Esophagus squamous epithelium (tissue), 5 donors: ENCODE data around the gene MTFMT. TPM values are rescaled to one million over a fixed set of nuclear protein-coding genes. Genes with fewer than 3 reads are reported as not detected.
A peak's percentile ranks its signal among the peaks of the same experiment; 100 is the strongest.
"Not testable (repeated sequence)": the region's sequence is repeated elsewhere in the genome, so short reads cannot be mapped to it uniquely, and the experiment has no call there.

Experiments used
- DNase-seq: peaks from one replicate; lab custom pipeline; 2025; lab: John Stamatoyannopoulos, UW
- H3K27ac ChIP-seq, 4 donors: fragments of 200-600 bp; sonication (generic); one replicate each; pipeline ENCODE4 v1.5.1; 2016 to 2019; ENCODE audit warnings: mild to moderate bottlenecking in 1 of 4
- H3K27me3 ChIP-seq, 4 donors: fragments of 200-600 bp; sonication (generic); 1 replicate in 3 of 4; 2 replicates in 1 of 4; pipeline versions ENCODE4 v1.5.1 to v1.6.0; 2017 to 2021; ENCODE audit warnings: antibody characterized with exemption in 1 of 4
- H3K36me3 ChIP-seq, 3 donors: fragments of 200-600 bp; sonication (generic); one replicate each; pipeline ENCODE4 v1.5.1; 2016 to 2019
- H3K4me1 ChIP-seq, 3 donors: fragments of 200-600 bp; sonication (generic); one replicate each; pipeline ENCODE4 v1.5.1; 2017 to 2019
- H3K4me3 ChIP-seq, 4 donors: fragments of 200-600 bp; sonication (generic); 1 replicate in 3 of 4; 2 replicates in 1 of 4; pipeline ENCODE4 v1.5.1; 2016 to 2019; ENCODE audit warnings: mild to moderate bottlenecking in 2 of 4, moderate library complexity in 1 of 4
- H3K9me3 ChIP-seq, 3 donors: fragments of 200-600 bp; sonication (generic); one replicate each; pipeline ENCODE4 v1.5.1; 2016 to 2019
- CTCF ChIP-seq, 6 experiments: fragments of 450-650 bp in 4 of 6; fragments of 200-600 bp in 2 of 6; sonication (generic) in 2 of 6; IDR thresholded peaks; one replicate each; pipeline ENCODE4 v1.5.1; 2016 to 2019; ENCODE audit warnings: antibody characterized with exemption in 6 of 6, mild to moderate bottlenecking in 4 of 6, moderate library complexity in 4 of 6
- POLR2A ChIP-seq, 4 donors: fragments of 450-650 bp; IDR thresholded peaks; one replicate each; pipeline ENCODE4 v1.6.1; 2017; ENCODE audit warnings: antibody characterized with exemption in 4 of 4, mild to moderate bottlenecking in 4 of 4, moderate library complexity in 3 of 4
- WGBS, 2 donors: methylation state at CpG; one replicate each; pipeline ENCODE4 v1.1.5; 2018; 5-methylcytosine and 5-hydroxymethylcytosine counted together
- intact Hi-C: fragments of 100-400 bp; cut with DNase I; formaldehyde crosslinking; loops from one replicate; pipeline ENCODE4 v1.15.0; 2022
- total RNA-seq, 4 donors: library from RNA; depleted of rRNA; stranded (reverse); fragments of >200 nt; gene quantifications; one replicate each; pipeline ENCODE4 v1.1.0, GENCODE V29; 2016
- donor health status: DM: yes; HTN: yes; CAD: no.

MTFMT gene
- total RNA-seq, result 10 to 100 TPM; 12.8 to 21.0 (median 17.8) TPM

GRCh38 chr15:65028921-65029735, at the start of gene MTFMT:
TSS of gene MTFMT (minus strand) at chr15:65029639. CDS start at chr15:65029613, 26 bp downstream.
- peak; percentile 23 for DNase-seq
- WGBS, 2 donors, result 0 to 1% methylated on average over 8 to 10 of the region's 73 CpGs
- TF ChIP-seq POLR2A (IDR thresholded peaks at IDR 0.05), result peak in 3 of 4 donors; percentile 88 to 95 (median 88)
- peak in 3 of 6 experiments; percentile 6 to 20 (median 11) for TF ChIP-seq CTCF (IDR thresholded peaks at IDR 0.05)
- Histone ChIP-seq H3K27ac (peak within 1 kb of the TSS; percentile 77 to 90 (median 80)), H3K36me3 (peaks cover 0 to 26% (median 6%) of the 10 kb centered on the region in 3 donors), H3K4me3 (peak within 1 kb of the TSS; percentile 73 to 98 (median 84)), H3K9me3 (no peaks in the 10 kb centered on the region), H3K27me3 (no peaks in the 10 kb centered on the region), H3K4me1 (peaks cover 13 to 43% (median 13%) of the 10 kb centered on the region in 3 donors)
- intact Hi-C loops, result no loop called here

- TF ChIP-seq POLR2A (IDR thresholded peaks at IDR 0.05) (no peak), CTCF (IDR thresholded peaks at IDR 0.05) (peak; percentile 23 to 65 (median 50))
- intact Hi-C loops, result no loop called here
- H3K27me3 ChIP-seq, result peaks cover 0 to 19% (median 0%) of the 10 kb centered on the region in 4 donors
- no peaks in the 10 kb centered on the region for H3K36me3 ChIP-seq
- H3K4me3 ChIP-seq, result peak overlapping the region in 1 of 4 donors; percentile 28
- WGBS, 2 donors, result 24 to 26% methylated on average over 3 to 17 of the region's 24 CpGs
- no peak for DNase-seq
- H3K27ac ChIP-seq, result no peak overlapping the region
- no peaks in the 10 kb centered on the region for H3K9me3 ChIP-seq
- peaks cover 4 to 42% (median 7%) of the 10 kb centered on the region in 3 donors for H3K4me1 ChIP-seq
These were observed 48.5 kb upstream of the MTFMT start for GRCh38 chr15:65077981-65078352.

GRCh38 chr15:65077291-65077980, 48.0 kb upstream of the MTFMT start:
- Histone ChIP-seq H3K9me3 (no peaks in the 10 kb centered on the region), H3K4me3 (peak overlapping the region in 1 of 4 donors; percentile 28), H3K4me1 (peaks cover 2 to 38% (median 3%) of the 10 kb centered on the region in 3 donors), H3K27ac (no peak overlapping the region), H3K27me3 (peaks cover 0 to 19% (median 0%) of the 10 kb centered on the region in 4 donors), H3K36me3 (no peaks in the 10 kb centered on the region)
- intact Hi-C loops, result no loop called here
- DNase-seq, result no peak
- no peak for TF ChIP-seq POLR2A (IDR thresholded peaks at IDR 0.05)
- WGBS, 2 donors, result 45 to 73% methylated on average over 8 to 23 of the region's 85 CpGs

GRCh38 chr15:65076486-65077290, 47.2 kb upstream of the MTFMT start, which contains the start of gene KBTBD13:
TSS of gene KBTBD13 (plus strand) at chr15:65076746. CDS start at chr15:65076816, 70 bp downstream.
- peaks cover 0 to 38% (median 4%) of the 10 kb centered on the region in 3 donors for H3K4me1 ChIP-seq
- DNase-seq, result no peak
- no peak for TF ChIP-seq POLR2A (IDR thresholded peaks at IDR 0.05)
- no peak for TF ChIP-seq CTCF (IDR thresholded peaks at IDR 0.05)
- no peaks in the 10 kb centered on the region for H3K9me3 ChIP-seq
- H3K4me3 ChIP-seq, result peak within 1 kb of the TSS in 1 of 4 donors; percentile 28
- H3K27me3 ChIP-seq, result peaks cover 0 to 19% (median 0%) of the 10 kb centered on the region in 4 donors
- 71 to 80% methylated on average over 7 to 18 of the region's 73 CpGs for WGBS, 2 donors
- H3K36me3 ChIP-seq, result no peaks in the 10 kb centered on the region
- intact Hi-C loops, result no loop called here
- H3K27ac ChIP-seq, result no peak within 1 kb of the TSS

GRCh38 chr15:65075607-65076395, 46.4 kb upstream of the MTFMT start:
- Histone ChIP-seq H3K4me1 (peaks cover 0 to 38% (median 8%) of the 10 kb centered on the region in 3 donors), H3K27me3 (peaks cover 0 to 19% (median 0%) of the 10 kb centered on the region in 4 donors)
- H3K27ac ChIP-seq, H3K9me3 ChIP-seq, H3K36me3 ChIP-seq, intact Hi-C loops, DNase-seq, H3K4me3 ChIP-seq: not testable (repeated sequence)
- 74 to 75% methylated on average over 6 to 9 of the region's 12 CpGs for WGBS, 2 donors

- H3K4me3 ChIP-seq, DNase-seq, H3K36me3 ChIP-seq, H3K9me3 ChIP-seq, H3K27ac ChIP-seq, intact Hi-C loops: not testable (repeated sequence)
- Histone ChIP-seq H3K4me1 (peaks cover 0 to 45% (median 13%) of the 10 kb centered on the region in 3 donors), H3K27me3 (peaks cover 0 to 19% (median 0%) of the 10 kb centered on the region in 4 donors)
- WGBS, 2 donors, result no CpG with 5 or more reads among the region's 22 CpGs
These were observed 45.5 kb upstream of the MTFMT start for GRCh38 chr15:65074946-65075345.
